ENCODE results near the gene RNF183. TPM values are rescaled to one million over a fixed set of nuclear protein-coding genes. Genes with fewer than 3 reads are reported as not detected.

RNF183 gene
- total and polyA plus RNA-seq, 8 donors, result 0.14 to 1.5 (median 0.16) TPM; not detected in 1

GRCh38 chr9:113269871-113270270, 33.3 kb downstream of the RNF183 start:
- Histone ChIP-seq H3K27ac (no peak overlapping the region), H3K4me3 (no peak overlapping the region), H3K36me3 (peaks cover 0 to 43% (median 9%) of the 10 kb centered on the region in 3 donors), H3K9me3 (no peaks in the 10 kb centered on the region), H3K27me3 (no peaks in the 10 kb centered on the region), H3K4me1 (peaks cover 0 to 5% (median 0%) of the 10 kb centered on the region in 3 donors)
- intact Hi-C loops (cut with DNase I), result no loop called here
- TF ChIP-seq, protein P1, sequence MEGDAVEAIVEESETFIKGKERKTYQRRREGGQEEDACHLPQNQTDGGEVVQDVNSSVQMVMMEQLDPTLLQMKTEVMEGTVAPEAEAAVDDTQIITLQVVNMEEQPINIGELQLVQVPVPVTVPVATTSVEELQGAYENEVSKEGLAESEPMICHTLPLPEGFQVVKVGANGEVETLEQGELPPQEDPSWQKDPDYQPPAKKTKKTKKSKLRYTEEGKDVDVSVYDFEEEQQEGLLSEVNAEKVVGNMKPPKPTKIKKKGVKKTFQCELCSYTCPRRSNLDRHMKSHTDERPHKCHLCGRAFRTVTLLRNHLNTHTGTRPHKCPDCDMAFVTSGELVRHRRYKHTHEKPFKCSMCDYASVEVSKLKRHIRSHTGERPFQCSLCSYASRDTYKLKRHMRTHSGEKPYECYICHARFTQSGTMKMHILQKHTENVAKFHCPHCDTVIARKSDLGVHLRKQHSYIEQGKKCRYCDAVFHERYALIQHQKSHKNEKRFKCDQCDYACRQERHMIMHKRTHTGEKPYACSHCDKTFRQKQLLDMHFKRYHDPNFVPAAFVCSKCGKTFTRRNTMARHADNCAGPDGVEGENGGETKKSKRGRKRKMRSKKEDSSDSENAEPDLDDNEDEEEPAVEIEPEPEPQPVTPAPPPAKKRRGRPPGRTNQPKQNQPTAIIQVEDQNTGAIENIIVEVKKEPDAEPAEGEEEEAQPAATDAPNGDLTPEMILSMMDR (IDR thresholded peaks at IDR 0.05), result no peak
- no peak for DNase-seq
- ATAC-seq, result no peak
- FAIRE-seq, result no peak
- 83 to 90% methylated on average over 2 of the region's 2 CpGs for WGBS, 2 donors

DNA sequence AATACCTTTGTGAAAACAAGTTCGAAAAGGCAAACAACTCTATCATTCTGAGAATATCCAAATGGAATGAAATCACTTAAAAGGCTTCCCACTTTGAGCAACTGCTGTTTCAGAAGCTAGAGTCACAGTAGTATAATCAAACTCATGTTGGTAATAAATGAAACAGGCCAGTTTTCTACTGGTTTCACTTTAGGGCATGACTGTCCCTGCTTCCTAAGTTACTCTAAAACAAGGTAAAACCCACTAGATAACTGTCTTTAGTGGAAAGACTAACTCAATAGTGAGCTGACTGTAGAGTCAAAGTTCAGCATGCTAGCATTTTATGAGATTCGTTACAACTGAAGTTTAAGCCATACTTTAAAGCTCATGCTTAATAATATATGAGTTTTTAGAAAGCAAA, 33.8 kb downstream of the RNF183 start:
- Histone ChIP-seq H3K27me3 (no peaks in the 10 kb centered on the region), H3K4me3 (no peak overlapping the region), H3K27ac (no peak overlapping the region), H3K4me1 (peaks cover 0 to 5% (median 0%) of the 10 kb centered on the region in 3 donors), H3K9me3 (no peaks in the 10 kb centered on the region), H3K36me3 (peaks cover 0 to 43% (median 9%) of the 10 kb centered on the region in 3 donors)
- TF ChIP-seq, protein P1 (IDR thresholded peaks at IDR 0.05), result no peak
- WGBS, 2 donors, result 79 to 94% methylated on average over 2 of the region's 2 CpGs
- DNase-seq, result no peak
- ATAC-seq, result no peak
- no peak for FAIRE-seq
- intact Hi-C loops (cut with DNase I), result no loop called here

GRCh38 chr9:113267911-113268566, 35.1 kb downstream of the RNF183 start:
- no peaks in the 10 kb centered on the region for H3K9me3 ChIP-seq
- intact Hi-C loops (cut with DNase I), result no loop called here
- TF ChIP-seq, protein P1 (IDR thresholded peaks at IDR 0.05), result no peak
- H3K36me3 ChIP-seq, result peaks cover 0 to 42% (median 9%) of the 10 kb centered on the region in 3 donors
- DNase-seq (no peak), FAIRE-seq (no peak), ATAC-seq (no peak)
- no peak overlapping the region for H3K27ac ChIP-seq
- WGBS, 2 donors, result 87 to 93% methylated on average over 4 of the region's 4 CpGs
- H3K27me3 ChIP-seq, result no peaks in the 10 kb centered on the region
- H3K4me1 ChIP-seq, result no peaks in the 10 kb centered on the region
- no peak overlapping the region for H3K4me3 ChIP-seq

- FAIRE-seq (no peak), ATAC-seq (no peak), DNase-seq (no peak)
- TF ChIP-seq, protein P1 (IDR thresholded peaks at IDR 0.05), result no peak
- H3K27ac ChIP-seq, result no peak overlapping the region
- intact Hi-C loops (cut with DNase I), result no loop called here
- WGBS, 2 donors, result 91 to 96% methylated on average over 3 of the region's 3 CpGs
- no peaks in the 10 kb centered on the region for H3K27me3 ChIP-seq
- peaks cover 0 to 24% (median 9%) of the 10 kb centered on the region in 3 donors for H3K36me3 ChIP-seq
- no peaks in the 10 kb centered on the region for H3K4me1 ChIP-seq
- H3K4me3 ChIP-seq, result no peak overlapping the region
- H3K9me3 ChIP-seq, result no peaks in the 10 kb centered on the region
These were observed 37.0 kb downstream of the RNF183 start for GRCh38 chr9:113266174-113266573.
